Effector memory CD8-positive, alpha-beta T cell (primary cell): ENCODE data around the gene CCM2L.

Source experiments
- ATAC-seq: fragments of 150-1000 bp; cut with Tn5 transposase; replicated peaks from 2 replicates; pipeline ENCODE4 v1.10.0; 2021; ENCODE audit warnings: mild to moderate bottlenecking, moderate library complexity
- DNase-seq, 3 experiments: peaks; one replicate each; pipeline ENCODE4 v3.0.0; 2021
- H3K27ac Mint-ChIP-seq, 2 donors: one replicate each; pipeline ENCODE4 v1.8.0; 2022; ENCODE audit warnings: mild to moderate bottlenecking in 2 of 2, mixed read lengths in 2 of 2, moderate library complexity in 2 of 2
- H3K27me3 Mint-ChIP-seq, 2 donors: one replicate each; pipeline ENCODE4 v1.8.0; 2022; ENCODE audit warnings: mixed read lengths in 2 of 2
- H3K36me3 Mint-ChIP-seq: one replicate; pipeline ENCODE4 v1.8.0; 2022; ENCODE audit warnings: mild to moderate bottlenecking, moderate library complexity, mixed read lengths; ENCODE audit not compliant: insufficient read depth
- H3K4me1 Mint-ChIP-seq, 2 donors: one replicate each; pipeline ENCODE4 v1.8.0; 2022; ENCODE audit warnings: low read depth in 2 of 2, mixed read lengths in 2 of 2
- H3K4me3 Mint-ChIP-seq, 2 donors: one replicate each; pipeline ENCODE4 v1.8.0; 2022; ENCODE audit warnings: mild to moderate bottlenecking in 2 of 2, mixed read lengths in 2 of 2, moderate library complexity in 2 of 2
- H3K9me3 Mint-ChIP-seq, 2 donors: one replicate each; pipeline ENCODE4 v1.8.0; 2022; ENCODE audit warnings: mixed read lengths in 2 of 2

Gene CCM2L

DNA sequence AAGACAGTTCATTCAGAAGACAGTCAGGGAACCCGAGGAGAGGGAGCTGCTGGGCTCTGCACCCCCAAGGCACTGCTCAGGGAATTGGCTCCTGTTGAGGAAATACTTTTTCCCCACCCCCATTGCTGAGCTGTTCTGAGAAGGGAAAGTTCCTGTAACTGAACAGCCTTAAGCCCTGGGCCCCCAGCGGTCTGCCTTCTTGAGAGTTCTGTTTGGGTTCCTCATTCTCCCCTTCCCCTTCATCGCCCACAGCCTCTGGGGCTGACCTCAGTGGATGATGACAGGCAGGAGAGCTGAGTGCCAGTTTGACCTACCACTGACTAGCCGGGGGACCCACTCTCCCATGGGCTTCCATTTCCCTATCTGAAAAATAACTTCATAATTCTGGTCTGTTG is 52.5 kb downstream of the CCM2L start:
- peaks cover 50 to 89% of the 10 kb centered on the region in 2 donors for H3K27me3 Mint-ChIP-seq
- ATAC-seq (peak; percentile 43), DNase-seq (no peak)
- no peaks in the 10 kb centered on the region for H3K9me3 Mint-ChIP-seq
- no peaks in the 10 kb centered on the region for H3K4me1 Mint-ChIP-seq
- H3K27ac Mint-ChIP-seq: no peak overlapping the region
- no peak overlapping the region for H3K4me3 Mint-ChIP-seq
- H3K36me3 Mint-ChIP-seq: no peaks in the 10 kb centered on the region

DNA sequence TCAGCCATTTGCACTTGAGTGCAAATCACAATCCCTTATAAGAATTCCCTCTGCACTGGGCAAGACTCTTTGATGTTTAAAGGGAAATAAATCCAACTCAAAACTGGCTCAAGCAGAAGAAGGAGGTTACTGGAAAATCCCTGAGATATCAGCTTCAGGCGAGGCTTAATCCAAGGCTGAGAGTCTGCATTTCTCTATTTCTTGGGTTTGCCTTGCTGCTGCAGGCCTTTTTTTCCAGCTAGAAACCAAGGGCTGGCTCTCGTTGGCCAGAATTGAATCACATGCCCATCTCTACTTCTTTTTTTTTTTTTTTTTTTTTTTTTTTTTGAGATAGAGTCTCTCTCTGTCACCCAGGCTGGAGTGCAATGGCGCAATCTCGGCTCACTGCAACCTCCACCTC is 53.5 kb downstream of the CCM2L start:
- Mint-ChIP-seq H3K36me3 (no peaks in the 10 kb centered on the region), H3K27ac (no peak overlapping the region), H3K9me3 (no peaks in the 10 kb centered on the region), H3K27me3 (peaks cover 45 to 80% of the 10 kb centered on the region in 2 donors), H3K4me1 (no peaks in the 10 kb centered on the region), H3K4me3 (no peak overlapping the region)
- DNase-seq: no peak
- no peak for ATAC-seq

DNA sequence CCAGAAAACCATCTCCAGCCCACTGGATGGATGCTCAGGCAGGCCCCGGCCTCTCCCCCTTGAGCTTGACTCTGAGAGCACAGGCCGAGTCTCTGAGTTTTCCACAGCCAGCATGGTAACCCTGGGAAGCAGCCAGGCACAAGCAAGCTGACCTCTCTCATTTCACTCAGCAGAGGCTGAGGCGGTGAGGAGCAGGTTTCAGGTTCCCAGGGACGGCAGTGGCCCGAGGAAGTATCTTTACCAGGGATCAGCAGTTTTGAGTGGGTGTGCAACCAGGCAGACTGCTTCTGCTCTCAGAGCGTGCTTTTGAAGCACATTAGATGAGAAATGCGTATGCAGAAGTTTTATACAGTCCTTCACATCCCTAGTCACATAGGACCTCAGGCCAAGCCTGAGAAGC is 54.4 kb downstream of the CCM2L start:
- Mint-ChIP-seq H3K27me3 (peaks cover 36 to 71% of the 10 kb centered on the region in 2 donors), H3K4me3 (no peak overlapping the region), H3K4me1 (no peaks in the 10 kb centered on the region), H3K36me3 (no peaks in the 10 kb centered on the region), H3K9me3 (no peaks in the 10 kb centered on the region), H3K27ac (no peak overlapping the region)
- no peak for DNase-seq
- no peak for ATAC-seq

DNA sequence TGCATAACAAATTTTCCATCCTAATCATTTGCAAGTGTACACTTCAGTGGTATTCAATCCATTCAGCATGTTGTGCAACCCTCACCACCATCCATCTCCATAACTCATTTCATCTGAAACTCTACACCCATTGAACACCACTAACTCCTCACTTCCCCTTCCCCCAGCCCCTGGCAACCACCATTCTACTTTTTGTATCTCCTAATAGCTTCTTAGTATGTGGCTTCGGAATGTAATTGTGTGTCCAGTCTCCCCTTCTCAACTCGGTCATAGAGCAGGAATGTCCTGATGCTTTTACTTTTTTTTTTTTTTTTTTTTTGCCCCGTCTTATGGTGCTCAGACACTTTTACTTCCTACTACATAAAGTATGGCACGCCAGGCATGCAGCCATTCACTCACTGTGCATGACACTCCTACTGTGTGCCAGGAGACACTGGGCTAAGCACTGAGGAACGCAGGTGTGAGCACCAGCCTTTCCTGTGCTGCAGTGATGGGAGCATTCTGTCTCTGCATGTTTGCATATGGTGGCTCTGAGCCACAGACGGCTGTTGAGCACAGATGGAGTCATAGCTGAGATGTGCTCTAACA is 57.1 kb downstream of the CCM2L start:
- Mint-ChIP-seq H3K9me3 (no peaks in the 10 kb centered on the region), H3K4me1 (no peaks in the 10 kb centered on the region), H3K27ac (no peak overlapping the region), H3K27me3 (peaks cover 27 to 71% of the 10 kb centered on the region in 2 donors), H3K4me3 (no peak overlapping the region), H3K36me3 (no peaks in the 10 kb centered on the region)
- no peak for DNase-seq
- ATAC-seq: no peak

DNA sequence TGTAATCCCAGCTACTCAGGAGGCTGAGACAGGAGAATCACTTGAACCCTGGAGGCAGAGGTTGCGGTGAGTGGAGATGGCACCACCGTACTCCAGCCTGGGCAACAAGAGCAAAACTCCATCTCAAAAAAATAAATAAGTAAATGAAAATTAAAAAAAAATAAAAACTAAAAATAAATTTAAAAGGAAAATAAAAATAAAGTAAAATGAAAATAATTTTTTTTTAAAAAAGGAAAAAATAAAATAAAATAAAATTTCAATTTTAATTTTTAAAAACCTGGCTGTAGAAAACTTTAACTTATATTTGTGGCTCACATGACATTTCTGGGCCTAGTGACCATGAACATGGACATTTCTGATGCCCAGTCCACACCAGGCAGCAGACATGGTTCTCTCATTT is 57.9 kb downstream of the CCM2L start:
- ATAC-seq (no peak), DNase-seq (no peak)
- H3K36me3 Mint-ChIP-seq: no peaks in the 10 kb centered on the region
- no peaks in the 10 kb centered on the region for H3K9me3 Mint-ChIP-seq
- no peak overlapping the region for H3K27ac Mint-ChIP-seq
- H3K27me3 Mint-ChIP-seq: peaks cover 23 to 67% of the 10 kb centered on the region in 2 donors
- no peak overlapping the region for H3K4me3 Mint-ChIP-seq
- no peaks in the 10 kb centered on the region for H3K4me1 Mint-ChIP-seq

DNA sequence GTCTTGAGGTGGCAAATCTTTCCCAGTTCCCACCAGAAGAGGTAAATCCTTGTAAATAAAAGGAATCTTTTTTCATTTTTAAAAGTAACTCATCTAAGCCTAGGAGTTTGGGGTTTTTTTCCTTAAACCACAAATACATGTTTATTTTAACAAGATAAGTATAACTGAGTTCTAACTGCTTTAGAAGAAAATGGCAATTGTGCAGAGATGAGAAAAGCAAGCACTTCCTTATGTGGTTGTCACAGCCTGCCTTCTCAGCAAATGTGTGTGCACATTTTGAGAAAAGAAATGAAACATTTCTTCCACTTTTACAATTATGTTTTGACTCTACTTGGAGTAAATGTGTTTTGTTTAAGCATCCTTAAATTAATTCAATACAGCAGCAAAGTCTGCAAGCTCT is 59.5 kb downstream of the CCM2L start:
- no peak for ATAC-seq
- Mint-ChIP-seq H3K4me3 (no peak overlapping the region), H3K36me3 (no peaks in the 10 kb centered on the region), H3K27me3 (peaks cover 24 to 64% of the 10 kb centered on the region in 2 donors), H3K9me3 (no peaks in the 10 kb centered on the region), H3K4me1 (no peaks in the 10 kb centered on the region), H3K27ac (no peak overlapping the region)
- no peak for DNase-seq

DNA sequence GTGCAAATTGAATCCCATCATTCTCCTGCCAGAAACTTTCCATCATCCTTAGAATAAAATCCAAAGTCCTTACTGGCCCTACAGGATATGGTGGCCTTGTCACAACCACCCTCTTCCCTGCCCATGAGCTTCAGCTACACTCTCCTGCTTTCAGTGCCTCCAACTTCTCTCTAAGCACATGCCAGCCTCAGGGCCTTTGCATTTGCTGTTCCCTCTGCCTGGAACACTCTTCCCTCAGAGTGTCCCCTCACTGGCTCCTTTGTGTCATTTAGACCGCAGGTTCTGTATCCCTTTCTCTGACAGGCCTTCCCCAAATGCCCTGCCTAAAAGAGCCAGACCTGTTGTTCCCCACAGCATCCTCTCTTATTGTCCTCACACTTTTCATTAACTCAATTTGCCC is 60.0 kb downstream of the CCM2L start:
- Mint-ChIP-seq H3K4me1 (no peaks in the 10 kb centered on the region), H3K27me3 (peaks cover 29 to 68% of the 10 kb centered on the region in 2 donors), H3K4me3 (no peak overlapping the region), H3K27ac (no peak overlapping the region), H3K36me3 (no peaks in the 10 kb centered on the region), H3K9me3 (no peaks in the 10 kb centered on the region)
- DNase-seq (no peak), ATAC-seq (no peak)

DNA sequence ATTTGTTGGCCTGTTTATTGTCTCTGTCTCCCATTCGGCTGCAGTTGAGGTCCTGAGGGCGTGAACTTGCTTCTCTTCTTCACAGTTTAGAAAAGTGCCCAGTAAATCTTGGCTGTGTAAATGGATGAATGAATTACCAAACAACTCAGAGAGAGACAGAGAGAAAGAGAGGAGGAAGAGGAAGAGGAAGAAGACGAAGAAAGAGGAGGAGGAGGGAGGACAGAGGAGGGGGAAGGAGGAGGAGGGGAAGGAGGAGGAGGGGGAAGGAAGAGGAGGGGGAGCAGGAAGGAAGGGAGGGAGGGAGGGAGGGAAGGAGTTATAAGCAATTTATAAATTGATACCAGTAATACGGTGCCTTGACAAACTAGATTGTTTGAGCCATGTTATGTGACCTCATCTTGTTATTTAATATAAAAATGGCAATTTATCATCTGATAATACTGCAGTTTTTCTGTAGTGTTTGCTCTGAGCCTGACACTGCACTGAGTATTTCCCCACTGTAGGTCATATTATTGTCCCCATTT is 60.5 kb downstream of the CCM2L start:
- Mint-ChIP-seq H3K4me3 (no peak overlapping the region), H3K27ac (no peak overlapping the region), H3K4me1 (no peaks in the 10 kb centered on the region), H3K36me3 (no peaks in the 10 kb centered on the region), H3K9me3 (no peaks in the 10 kb centered on the region), H3K27me3 (peaks cover 34 to 70% of the 10 kb centered on the region in 2 donors)
- no peak for ATAC-seq
- no peak for DNase-seq

DNA sequence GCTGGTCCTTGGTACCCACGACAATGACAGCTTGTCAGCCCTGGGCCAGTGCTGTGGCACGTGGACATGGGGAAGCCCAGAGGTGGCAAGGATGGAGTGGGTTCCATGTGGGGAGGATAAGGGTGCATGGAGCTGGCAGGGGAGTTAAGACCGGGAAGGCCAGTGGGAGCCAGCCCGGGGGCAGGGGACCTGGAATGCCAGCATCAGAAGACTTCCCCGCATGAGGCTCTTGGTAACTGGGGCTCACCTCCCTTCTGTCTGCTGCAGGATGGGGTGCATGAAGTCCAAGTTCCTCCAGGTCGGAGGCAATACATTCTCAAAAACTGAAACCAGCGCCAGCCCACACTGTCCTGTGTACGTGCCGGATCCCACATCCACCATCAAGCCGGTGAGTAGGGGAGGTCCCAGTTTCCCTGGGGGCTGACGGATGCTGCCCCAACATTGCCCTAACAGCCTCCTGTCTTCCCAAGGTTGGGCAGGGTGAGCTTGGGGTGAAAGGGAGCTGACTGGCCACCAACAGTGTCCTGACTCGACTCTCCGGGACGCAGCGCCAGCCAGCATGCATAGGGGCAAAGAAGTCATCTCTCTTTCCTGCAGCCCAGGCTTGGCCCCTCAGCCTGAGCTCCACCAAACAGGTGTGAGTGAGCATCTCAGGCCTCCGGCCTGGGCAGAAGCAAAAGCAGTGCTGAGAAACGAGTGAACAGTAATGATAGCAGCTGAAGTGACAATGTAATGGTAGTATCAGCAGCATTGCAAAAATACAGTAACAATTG is 61.3 kb downstream of the CCM2L start:
- H3K27ac Mint-ChIP-seq: no peak overlapping the region
- H3K36me3 Mint-ChIP-seq: no peaks in the 10 kb centered on the region
- H3K27me3 Mint-ChIP-seq: peaks cover 34 to 70% of the 10 kb centered on the region in 2 donors
- H3K4me1 Mint-ChIP-seq: no peaks in the 10 kb centered on the region
- no peak overlapping the region for H3K4me3 Mint-ChIP-seq
- DNase-seq: no peak
- no peak for ATAC-seq
- H3K9me3 Mint-ChIP-seq: no peaks in the 10 kb centered on the region

DNA sequence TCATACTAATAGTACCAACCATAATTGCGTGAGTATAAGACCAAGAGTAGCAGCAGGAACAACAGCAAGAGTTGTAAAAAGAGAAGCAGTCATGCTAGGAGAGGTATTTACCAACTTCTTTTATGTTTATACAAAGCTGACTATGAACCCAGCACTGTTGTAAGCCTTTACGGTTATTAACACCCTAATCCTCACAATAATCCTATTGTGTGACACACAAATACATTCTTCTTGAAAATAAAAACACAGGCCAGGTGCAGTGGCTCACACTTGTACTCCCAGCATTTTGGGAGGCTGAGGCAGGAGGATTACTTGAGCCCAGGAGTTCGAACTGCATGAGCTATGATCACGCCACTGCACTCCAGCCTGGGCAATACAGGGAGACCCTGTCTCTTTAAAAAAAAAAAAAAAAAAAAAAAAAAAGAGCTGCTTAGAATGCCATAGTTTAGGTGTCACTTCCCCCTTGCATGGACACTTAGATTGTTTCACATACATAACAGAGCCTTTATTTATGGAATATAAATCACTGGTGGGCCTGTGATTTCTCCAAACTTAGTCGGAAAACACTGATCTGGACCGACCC is 62.0 kb downstream of the CCM2L start:
- no peaks in the 10 kb centered on the region for H3K4me1 Mint-ChIP-seq
- peaks cover 30 to 70% of the 10 kb centered on the region in 2 donors for H3K27me3 Mint-ChIP-seq
- DNase-seq: no peak
- no peak overlapping the region for H3K27ac Mint-ChIP-seq
- no peak for ATAC-seq
- H3K4me3 Mint-ChIP-seq: no peak overlapping the region
- no peaks in the 10 kb centered on the region for H3K36me3 Mint-ChIP-seq
- H3K9me3 Mint-ChIP-seq: no peaks in the 10 kb centered on the region

DNA sequence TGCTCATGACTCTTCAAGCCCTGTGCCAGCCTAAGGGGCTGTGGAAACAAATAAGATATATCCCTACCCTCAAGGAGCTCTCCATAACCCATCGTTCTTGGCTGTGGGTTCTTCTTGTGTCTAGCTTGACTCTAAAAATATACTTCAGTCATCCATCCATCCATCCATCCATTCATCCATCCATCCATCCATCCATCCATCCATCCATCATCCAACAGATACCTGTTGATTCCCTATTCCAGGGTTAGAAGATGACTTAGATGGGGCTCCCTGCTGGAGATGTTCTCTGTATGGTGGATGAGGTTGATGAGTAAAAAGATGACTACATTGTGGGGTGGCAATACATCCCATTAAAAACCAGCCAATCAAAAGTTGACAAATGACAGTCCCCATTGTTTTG is 65.3 kb downstream of the CCM2L start:
- H3K9me3 Mint-ChIP-seq: no peaks in the 10 kb centered on the region
- H3K36me3 Mint-ChIP-seq: no peaks in the 10 kb centered on the region
- H3K4me1 Mint-ChIP-seq: no peaks in the 10 kb centered on the region
- peaks cover 33 to 84% of the 10 kb centered on the region in 2 donors for H3K27me3 Mint-ChIP-seq
- H3K27ac Mint-ChIP-seq: no peak overlapping the region
- H3K4me3 Mint-ChIP-seq: no peak overlapping the region
- DNase-seq (no peak), ATAC-seq (no peak)

DNA sequence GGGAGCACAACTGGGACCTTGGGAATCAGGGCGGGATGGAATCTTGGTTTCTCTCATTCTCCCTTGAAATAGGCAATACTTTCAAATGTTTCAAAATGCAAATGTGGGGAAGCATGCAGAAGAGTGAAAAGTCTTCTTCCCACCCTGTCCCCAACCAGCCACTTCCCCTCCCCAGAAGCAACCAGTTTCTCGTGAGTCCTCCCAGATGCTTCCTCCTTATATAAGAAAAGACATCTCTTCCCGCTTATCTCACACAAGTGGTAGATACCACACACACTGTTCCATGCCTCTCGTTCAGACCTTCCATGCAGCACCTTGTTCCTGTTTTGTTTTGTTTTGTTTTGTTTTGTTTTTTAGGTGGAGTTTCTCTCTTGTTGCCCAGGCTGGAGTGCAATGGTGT is 67.0 kb downstream of the CCM2L start:
- ATAC-seq (no peak), DNase-seq (no peak)
- Mint-ChIP-seq H3K4me1 (no peaks in the 10 kb centered on the region), H3K4me3 (no peak overlapping the region), H3K36me3 (no peaks in the 10 kb centered on the region), H3K27me3 (peaks cover 44 to 84% of the 10 kb centered on the region in 2 donors), H3K9me3 (no peaks in the 10 kb centered on the region), H3K27ac (no peak overlapping the region)

DNA sequence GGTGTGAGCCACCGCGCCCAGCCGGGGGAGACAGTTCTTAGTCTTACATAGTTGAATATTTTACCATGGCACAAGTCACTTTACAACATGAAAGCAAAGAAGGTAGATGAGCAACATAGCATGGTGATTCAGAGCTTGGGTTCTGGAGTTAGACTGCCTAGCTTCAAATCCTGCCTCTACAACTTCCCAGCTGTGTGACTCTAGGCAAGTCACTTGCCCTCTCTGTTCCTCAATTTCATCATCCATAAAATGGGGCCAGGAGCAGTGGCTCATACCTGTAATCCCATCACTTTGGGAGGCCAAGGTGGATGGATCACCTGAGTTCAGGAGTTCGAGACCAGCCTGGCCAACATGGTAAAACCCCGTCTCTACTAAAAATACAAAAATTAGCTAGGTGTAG is 68.1 kb downstream of the CCM2L start:
- no peaks in the 10 kb centered on the region for H3K36me3 Mint-ChIP-seq
- no peak for DNase-seq
- no peaks in the 10 kb centered on the region for H3K4me1 Mint-ChIP-seq
- no peaks in the 10 kb centered on the region for H3K9me3 Mint-ChIP-seq
- no peak for ATAC-seq
- H3K4me3 Mint-ChIP-seq: no peak overlapping the region
- H3K27ac Mint-ChIP-seq: no peak overlapping the region
- peaks cover 55 to 89% of the 10 kb centered on the region in 2 donors for H3K27me3 Mint-ChIP-seq

DNA sequence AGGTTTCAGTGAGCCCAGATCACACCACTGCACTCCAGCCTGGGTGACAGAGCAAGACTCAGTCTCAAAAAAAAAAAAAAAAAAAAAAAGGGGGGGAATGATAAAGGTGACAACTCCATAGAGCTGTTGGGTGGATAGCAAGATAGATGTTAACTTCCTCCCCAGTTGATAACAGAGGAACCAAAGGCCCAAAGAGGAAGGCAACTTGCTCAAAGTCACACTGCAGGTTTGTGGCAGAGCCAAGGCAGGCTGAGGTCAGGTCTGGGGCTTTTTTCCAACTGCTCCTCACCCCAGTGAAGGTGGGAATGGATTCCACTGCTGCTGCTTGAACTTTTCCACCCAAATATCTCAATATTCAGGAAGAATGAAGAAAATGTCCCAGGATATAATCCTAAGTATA is 68.6 kb downstream of the CCM2L start:
- Mint-ChIP-seq H3K4me3 (no peak overlapping the region), H3K9me3 (no peaks in the 10 kb centered on the region), H3K27ac (no peak overlapping the region), H3K36me3 (no peaks in the 10 kb centered on the region), H3K4me1 (no peaks in the 10 kb centered on the region), H3K27me3 (peaks cover 58 to 90% of the 10 kb centered on the region in 2 donors)
- no peak for DNase-seq
- ATAC-seq: no peak
